IPS-18c (cell line): ENCODE measurements around the gene PYGB.

Source experiments
- H3K4me3 ChIP-seq: 2 replicates; pipeline ENCODE4 v1.7.0; 2013; ENCODE audit warnings: low read depth, mild to moderate bottlenecking, low read length, moderate library complexity; ENCODE audit not compliant: insufficient read depth
- H3K9me3 ChIP-seq: one replicate; pipeline ENCODE4 v1.6.1; 2013; ENCODE audit warnings: mild to moderate bottlenecking, low read length, moderate library complexity; ENCODE audit not compliant: control insufficient read depth, insufficient read depth

Gene PYGB

GRCh38 chr20:25291432-25292133 lies 43.7 kb downstream of the PYGB start:
- Histone ChIP-seq H3K9me3 (peaks cover 2% of the 10 kb centered on the region), H3K4me3 (no peak overlapping the region)

- Histone ChIP-seq H3K9me3 (peaks cover 2% of the 10 kb centered on the region), H3K4me3 (no peak overlapping the region)
Observed at GRCh38 chr20:25292176-25292891, 44.4 kb downstream of the PYGB start.

- Histone ChIP-seq H3K9me3 (no peaks in the 10 kb centered on the region), H3K4me3 (no peak overlapping the region)
Observed at GRCh38 chr20:25293507-25293906, 45.6 kb downstream of the PYGB start.

GRCh38 chr20:25293910-25294458 lies 46.1 kb downstream of the PYGB start:
- Histone ChIP-seq H3K4me3 (no peak overlapping the region), H3K9me3 (no peaks in the 10 kb centered on the region)

- no peaks in the 10 kb centered on the region for H3K9me3 ChIP-seq
- no peak overlapping the region for H3K4me3 ChIP-seq
Observed at GRCh38 chr20:25294459-25295385, 46.8 kb downstream of the PYGB start.

DNA sequence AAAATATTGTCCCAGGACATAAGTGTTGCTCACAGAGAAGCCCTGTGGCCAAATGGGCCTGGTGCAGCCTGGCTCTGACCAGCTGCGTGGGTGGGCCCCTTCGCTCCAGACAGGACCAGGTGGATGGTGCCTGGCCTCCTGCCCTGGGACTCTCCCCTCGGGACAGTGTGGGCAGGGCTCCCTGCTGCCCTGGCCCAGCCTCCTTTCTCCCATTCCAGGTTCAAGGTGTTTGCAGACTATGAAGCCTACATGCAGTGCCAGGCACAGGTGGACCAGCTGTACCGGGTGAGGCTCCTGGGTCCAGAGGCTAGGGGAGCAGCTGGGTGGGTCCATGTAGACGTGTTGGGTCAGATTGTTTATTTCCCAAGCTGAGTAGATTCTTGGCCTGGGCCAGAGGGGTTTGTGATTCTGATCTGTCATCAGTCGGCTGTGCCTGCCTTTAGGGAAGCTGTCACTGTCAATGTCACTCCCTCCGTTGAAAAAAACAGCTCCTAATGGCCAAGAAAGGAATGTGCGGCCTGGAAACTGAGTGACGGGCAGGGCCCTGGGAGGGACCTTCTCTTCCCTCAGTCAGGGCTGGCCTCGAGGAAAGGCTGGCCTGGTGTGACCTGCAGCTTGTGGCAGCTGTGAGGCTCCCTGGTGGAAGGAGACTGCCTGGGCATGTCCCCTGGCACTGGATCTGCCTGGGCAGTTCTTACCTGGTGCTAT lies 47.7 kb downstream of the PYGB start:
- no peak overlapping the region for H3K4me3 ChIP-seq
- H3K9me3 ChIP-seq = no peaks in the 10 kb centered on the region

- no peaks in the 10 kb centered on the region for H3K9me3 ChIP-seq
- no peak overlapping the region for H3K4me3 ChIP-seq
Observed at GRCh38 chr20:25296094-25297093, 48.5 kb downstream of the PYGB start.

- Histone ChIP-seq H3K9me3 (no peaks in the 10 kb centered on the region), H3K4me3 (no peak overlapping the region)
Observed at GRCh38 chr20:25297141-25297905, 49.4 kb downstream of the PYGB start.

DNA sequence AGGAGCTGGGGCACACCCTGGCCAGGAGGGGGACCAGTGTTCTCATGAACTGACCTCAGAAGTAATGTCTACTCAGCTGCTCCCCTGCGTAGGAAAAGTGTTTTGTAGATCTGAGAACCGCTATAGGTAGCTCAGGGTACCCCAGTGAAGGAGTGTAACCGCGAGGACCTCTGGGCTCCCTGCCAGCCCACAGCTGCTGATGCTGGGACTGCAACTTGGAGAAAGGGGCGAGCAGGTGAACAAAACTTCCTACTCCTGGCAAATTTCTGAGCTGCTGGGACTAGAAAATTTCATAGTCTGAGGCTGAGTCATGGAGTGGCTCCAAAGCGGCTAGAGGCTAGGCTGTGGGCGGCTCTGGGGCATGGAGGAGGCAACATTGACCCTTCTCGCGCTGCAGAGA lies 51.9 kb downstream of the PYGB start:
- Histone ChIP-seq H3K9me3 (no peaks in the 10 kb centered on the region), H3K4me3 (no peak overlapping the region)

DNA sequence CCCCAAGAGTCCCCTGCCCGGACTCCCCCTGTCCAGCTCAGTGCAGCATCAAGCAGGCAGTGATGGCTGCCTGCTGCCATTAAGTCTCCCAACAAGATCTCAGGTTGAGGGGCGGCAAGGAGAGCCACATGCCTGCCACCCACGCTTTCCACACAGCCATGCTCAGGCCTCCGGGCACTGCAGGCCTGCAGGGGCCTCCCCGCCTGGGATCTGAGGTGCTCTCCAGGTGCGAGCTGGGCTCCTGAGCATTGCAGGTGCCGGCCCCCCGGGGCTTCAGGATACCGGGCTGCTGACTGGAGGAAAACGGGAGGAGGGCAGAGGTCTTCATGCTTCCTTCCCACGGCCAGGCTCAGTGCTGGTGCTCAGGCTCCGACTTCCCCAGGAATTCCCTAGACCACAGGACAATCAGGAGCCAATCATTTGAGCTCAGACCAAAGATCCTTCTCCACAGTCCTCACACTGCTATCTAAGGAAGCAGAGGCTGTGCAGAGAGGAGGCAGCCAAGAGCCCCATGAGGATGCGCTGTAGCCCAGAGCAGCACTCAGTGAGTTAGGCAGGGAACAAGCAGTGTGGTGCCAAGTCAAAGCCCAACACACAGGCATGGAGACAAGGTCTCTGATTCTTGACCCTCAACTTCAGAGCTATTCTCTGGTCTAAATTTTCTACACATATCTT lies 52.7 kb downstream of the PYGB start:
- Histone ChIP-seq H3K9me3 (no peaks in the 10 kb centered on the region), H3K4me3 (no peak overlapping the region)

- Histone ChIP-seq H3K9me3 (no peaks in the 10 kb centered on the region), H3K4me3 (no peak overlapping the region)
Observed at GRCh38 chr20:25301357-25301920, 53.6 kb downstream of the PYGB start.

DNA sequence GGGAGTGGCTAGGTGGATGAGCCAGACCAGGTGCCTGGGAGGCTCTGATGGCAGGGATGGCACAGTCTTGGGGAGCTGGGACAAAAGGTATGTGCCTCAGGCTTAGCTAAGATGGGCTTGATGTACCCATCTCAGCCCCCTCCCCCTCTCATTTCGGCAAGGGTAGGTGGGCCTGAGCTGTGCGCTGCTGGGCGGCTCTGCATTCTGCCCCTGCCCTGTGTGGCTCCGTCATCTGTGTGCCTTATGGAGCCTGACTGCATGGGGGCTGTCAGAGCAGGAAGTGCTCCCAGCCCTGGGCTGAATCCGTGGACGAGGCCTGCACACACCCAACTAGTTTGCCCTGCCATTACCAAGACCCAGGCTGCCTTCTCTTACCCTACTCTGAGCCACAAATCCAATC lies 54.7 kb downstream of the PYGB start:
- Histone ChIP-seq H3K4me3 (no peak overlapping the region), H3K9me3 (no peaks in the 10 kb centered on the region)

DNA sequence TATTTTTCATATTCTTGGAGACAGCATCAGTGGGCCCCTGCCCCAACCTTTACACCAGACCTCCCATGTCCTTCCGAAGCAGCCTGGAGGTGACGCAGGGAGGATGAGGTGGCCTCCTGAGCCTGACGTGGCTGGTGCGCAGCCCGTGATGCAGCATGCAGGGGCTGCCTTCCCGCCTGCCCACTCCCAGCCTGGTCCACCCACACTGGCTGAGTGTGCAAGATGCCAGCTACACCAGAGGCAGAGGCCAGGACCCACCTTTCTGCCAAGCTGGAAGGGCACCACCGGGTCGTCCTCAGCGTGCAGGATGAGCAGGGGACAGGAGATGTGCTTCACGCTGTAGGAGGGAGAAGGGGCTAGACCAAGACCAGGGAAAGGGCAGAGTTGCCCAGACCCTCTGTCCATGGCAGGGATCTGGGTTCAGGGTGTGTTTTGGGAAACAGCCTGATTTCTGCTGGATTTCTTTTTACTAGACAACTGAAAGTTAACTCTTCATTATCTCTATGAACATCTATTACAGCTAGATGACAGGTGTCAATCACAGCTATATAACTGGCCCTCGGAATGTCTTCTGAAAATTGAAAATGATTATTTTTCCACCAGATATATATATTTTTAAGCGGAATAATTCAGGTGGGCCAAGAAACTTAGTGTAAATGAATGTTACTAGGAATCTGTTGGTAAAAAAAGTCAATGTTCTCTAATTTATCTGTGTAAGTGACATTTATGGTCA lies 55.6 kb downstream of the PYGB start:
- H3K9me3 ChIP-seq = no peaks in the 10 kb centered on the region

DNA sequence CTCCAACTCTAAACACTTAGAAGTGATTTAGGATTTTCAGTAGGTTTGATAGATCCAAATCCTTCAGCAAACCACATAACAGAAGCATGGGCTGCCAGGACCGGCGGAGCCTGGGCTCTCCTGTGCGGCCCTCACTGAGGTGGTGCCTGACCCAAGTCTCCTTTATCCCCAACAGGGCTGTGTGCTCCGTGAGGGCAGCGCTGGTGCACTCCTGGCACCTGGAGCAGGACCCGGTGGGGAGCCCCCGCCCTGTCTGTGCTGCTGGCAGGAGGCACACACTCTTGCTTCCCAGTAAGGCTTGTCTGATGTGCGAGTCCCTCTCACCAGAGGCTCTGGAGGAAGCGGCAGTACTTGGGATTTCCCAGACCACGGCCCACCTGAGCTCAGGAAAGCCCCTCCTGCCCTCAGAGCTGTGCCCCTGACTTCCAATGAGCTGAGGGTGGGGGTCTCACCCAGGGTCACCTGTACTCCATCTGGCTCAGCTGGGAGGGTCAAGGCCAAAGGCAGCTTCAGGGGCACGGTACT lies 56.2 kb downstream of the PYGB start:
- Histone ChIP-seq H3K4me3 (no peak overlapping the region), H3K9me3 (no peaks in the 10 kb centered on the region)

More for the DNA sequence above, 55.6 kb downstream of the PYGB start:
- no peak overlapping the region for H3K4me3 ChIP-seq
